Measurements from ENCODE around the gene SERGEF. TPM values are rescaled to one million over a fixed set of nuclear protein-coding genes. Genes with fewer than 3 reads are reported as not detected.
A peak's percentile ranks its signal among the peaks of the same experiment; 100 is the strongest.

Gene SERGEF
- total RNA-seq, 1 experiment from 2014 or later: 28.7 TPM

GRCh38 chr11:17972987-17973386, 39.9 kb downstream of the SERGEF start:
- Histone ChIP-seq H3K4me3 (no peak overlapping the region), H3K79me2 (ENCODE audit: low read depth) (no peaks in the 10 kb centered on the region), H3K27me3 (ENCODE audit: insufficient read depth, low read depth) (no peaks in the 10 kb centered on the region), H4K20me1 (ENCODE audit: insufficient read depth) (no peaks in the 10 kb centered on the region), H3F3A (ENCODE audit: insufficient read depth, low read depth) (no peaks in the 10 kb centered on the region), H2AFZ (no peak overlapping the region), H3K27ac (no peak overlapping the region), H3K9me3 (ENCODE audit: insufficient read depth, low read depth) (peaks cover 10% of the 10 kb centered on the region; the same call in 1 of the 2 replicates), H3K4me1 (replicated peaks; ENCODE audit: insufficient read depth) (no peaks in the 10 kb centered on the region), H3K36me3 (ENCODE audit: low read depth) (no peaks in the 10 kb centered on the region), H3K9me2 (ENCODE audit: insufficient read depth) (no peaks in the 10 kb centered on the region), H3K4me2 (no peak overlapping the region)
- peak; percentile 21 for DNase-seq
- TF ChIP-seq CTCF (conservative IDR thresholded peaks at IDR 0.05) (peak; percentile 58), EZH2 (IDR thresholded peaks at IDR 0.05; ENCODE audit: low read depth) (no peak)
- ChIA-PET POLR2A (ENCODE audit: unreplicated experiment) (no interaction called here), CTCF (no interaction called here)
- intact Hi-C loops (cut with micrococcal nuclease; ENCODE audit: unreplicated experiment): loop anchor here (10.0 kb wide), 1 partner anchor 1342 kb away; no protein-coding TSS in a partner anchor
- no TSS peak for BruUV-seq (replicated peaks)

DNA sequence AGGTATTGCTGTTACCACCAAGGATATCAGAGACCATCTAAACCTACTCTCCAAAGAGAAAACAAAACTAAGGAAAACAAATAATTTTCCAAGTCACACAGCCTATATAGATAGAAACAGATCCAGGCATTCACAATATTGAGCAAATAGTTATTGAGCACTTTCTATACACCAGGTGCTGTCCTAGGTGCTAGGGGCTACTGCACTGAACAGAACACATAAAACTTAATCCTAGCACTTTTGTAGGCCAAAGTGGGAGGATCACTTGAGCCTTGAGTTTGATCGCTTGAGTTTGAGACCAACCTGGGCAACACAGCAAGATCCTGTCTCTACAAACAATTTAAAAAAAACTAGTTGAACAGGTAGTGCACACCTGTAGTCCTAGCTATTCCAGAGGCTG, 44.6 kb downstream of the SERGEF start:
- TF ChIP-seq EZH2 (IDR thresholded peaks at IDR 0.05; ENCODE audit: low read depth): no peak
- no peak for TF ChIP-seq CTCF (conservative IDR thresholded peaks at IDR 0.05)
- Histone ChIP-seq H3F3A (ENCODE audit: insufficient read depth, low read depth) (no peaks in the 10 kb centered on the region), H2AFZ (no peak overlapping the region), H3K36me3 (ENCODE audit: low read depth) (no peaks in the 10 kb centered on the region), H3K9me2 (ENCODE audit: insufficient read depth) (no peaks in the 10 kb centered on the region), H3K79me2 (ENCODE audit: low read depth) (no peaks in the 10 kb centered on the region), H3K4me2 (no peak overlapping the region), H3K27me3 (ENCODE audit: insufficient read depth, low read depth) (no peaks in the 10 kb centered on the region), H3K27ac (no peak overlapping the region), H3K9me3 (ENCODE audit: insufficient read depth, low read depth) (peaks cover 10% of the 10 kb centered on the region; the same call in 1 of the 2 replicates), H3K4me3 (no peak overlapping the region), H3K4me1 (replicated peaks; ENCODE audit: insufficient read depth) (no peaks in the 10 kb centered on the region), H4K20me1 (ENCODE audit: insufficient read depth) (no peaks in the 10 kb centered on the region)
- no peak for DNase-seq
- CTCF ChIA-PET: no interaction called here
- intact Hi-C loops (cut with micrococcal nuclease; ENCODE audit: unreplicated experiment): no loop called here
- POLR2A ChIA-PET (ENCODE audit: unreplicated experiment): no interaction called here
- BruUV-seq (replicated peaks): no TSS peak

GRCh38 chr11:17967661-17968060, 45.2 kb downstream of the SERGEF start:
- Histone ChIP-seq H3F3A (ENCODE audit: insufficient read depth, low read depth) (no peaks in the 10 kb centered on the region), H3K9me2 (ENCODE audit: insufficient read depth) (no peaks in the 10 kb centered on the region), H3K36me3 (ENCODE audit: low read depth) (no peaks in the 10 kb centered on the region), H4K20me1 (ENCODE audit: insufficient read depth) (no peaks in the 10 kb centered on the region), H3K27ac (no peak overlapping the region), H3K27me3 (ENCODE audit: insufficient read depth, low read depth) (no peaks in the 10 kb centered on the region), H3K4me3 (no peak overlapping the region), H3K9me3 (ENCODE audit: insufficient read depth, low read depth) (peaks cover 10% of the 10 kb centered on the region; the same call in 1 of the 2 replicates), H2AFZ (no peak overlapping the region), H3K4me2 (no peak overlapping the region), H3K79me2 (ENCODE audit: low read depth) (no peaks in the 10 kb centered on the region), H3K4me1 (replicated peaks; ENCODE audit: insufficient read depth) (no peaks in the 10 kb centered on the region)
- intact Hi-C loops (cut with micrococcal nuclease; ENCODE audit: unreplicated experiment): no loop called here
- no peak for DNase-seq
- CTCF ChIA-PET: no interaction called here
- TF ChIP-seq CTCF (conservative IDR thresholded peaks at IDR 0.05): no peak
- no peak for TF ChIP-seq EZH2 (IDR thresholded peaks at IDR 0.05; ENCODE audit: low read depth)
- POLR2A ChIA-PET (ENCODE audit: unreplicated experiment): no interaction called here
- no TSS peak for BruUV-seq (replicated peaks)

All from PC-9 (cell line).